ENCODE results near the gene SCAP.
"Not testable (repeated sequence)": the region's sequence is repeated elsewhere in the genome, so short reads cannot be mapped to it uniquely, and the experiment has no call there.

The SCAP gene

GRCh38 chr3:47476644-47477199 lies 981 bp upstream of the SCAP start:
- no peaks in the 10 kb centered on the region for H3K36me3 Mint-ChIP-seq (ENCODE audit: low read depth)
- peak overlapping the region; percentile 91 to 95 (median 92) for H3K4me3 Mint-ChIP-seq
- peak overlapping the region; percentile 79 to 91 (median 84) for H3K27ac Mint-ChIP-seq
- no peak for TF ChIP-seq CTCF (IDR thresholded peaks at IDR 0.05; ENCODE audit: unreplicated experiment in 3 of 3)
- peaks cover 18% of the 10 kb centered on the region for H3K4me1 Mint-ChIP-seq
- no peaks in the 10 kb centered on the region for H3K9me3 Mint-ChIP-seq
- H3K27me3 Mint-ChIP-seq (ENCODE audit: low read depth): peaks cover 4% of the 10 kb centered on the region

GRCh38 chr3:47476330-47476626 lies 537 bp upstream of the SCAP start:
- H3K4me1 Mint-ChIP-seq: peaks cover 14% of the 10 kb centered on the region
- no peak for TF ChIP-seq CTCF (IDR thresholded peaks at IDR 0.05; ENCODE audit: unreplicated experiment in 3 of 3)
- H3K4me3 Mint-ChIP-seq: peak overlapping the region; percentile 91 to 95 (median 92)
- H3K9me3 Mint-ChIP-seq: no peaks in the 10 kb centered on the region
- peak overlapping the region; percentile 79 to 91 (median 84) for H3K27ac Mint-ChIP-seq
- no peaks in the 10 kb centered on the region for H3K36me3 Mint-ChIP-seq (ENCODE audit: low read depth)
- H3K27me3 Mint-ChIP-seq (ENCODE audit: low read depth): peaks cover 4% of the 10 kb centered on the region

GRCh38 chr3:47475029-47475569 lies 642 bp downstream of the SCAP start:
- peak overlapping the region; percentile 55 to 89 (median 83) for H3K27ac Mint-ChIP-seq
- H3K9me3 Mint-ChIP-seq: no peaks in the 10 kb centered on the region
- H3K36me3 Mint-ChIP-seq (ENCODE audit: low read depth): peaks cover 8% of the 10 kb centered on the region
- peak overlapping the region; percentile 92 to 93 (median 93) for H3K4me3 Mint-ChIP-seq
- H3K27me3 Mint-ChIP-seq (ENCODE audit: low read depth): no peaks in the 10 kb centered on the region
- no peak for TF ChIP-seq CTCF (IDR thresholded peaks at IDR 0.05; ENCODE audit: unreplicated experiment in 3 of 3)
- peaks cover 14% of the 10 kb centered on the region for H3K4me1 Mint-ChIP-seq

DNA sequence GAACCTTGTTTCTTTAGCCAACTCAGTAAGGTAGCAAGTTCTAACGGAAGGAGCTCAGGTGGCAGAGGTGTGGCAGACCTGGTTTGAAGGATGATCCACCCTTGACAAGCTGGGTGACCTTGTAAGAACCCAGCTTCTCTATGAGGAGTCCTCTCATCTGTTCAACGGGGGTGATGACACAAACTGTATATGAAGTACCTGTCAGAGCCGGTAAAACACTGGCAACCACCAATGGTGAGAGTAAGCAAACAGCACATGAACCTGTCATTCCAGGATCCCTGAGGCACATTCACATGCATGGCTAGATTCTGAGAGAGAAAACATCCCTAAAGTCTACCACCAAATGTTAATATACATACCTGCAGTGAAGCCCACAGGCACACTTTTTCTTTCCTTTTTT lies 2.4 kb downstream of the SCAP start:
- Mint-ChIP-seq H3K27me3 (ENCODE audit: low read depth) (no peaks in the 10 kb centered on the region), H3K9me3 (peaks cover 2% of the 10 kb centered on the region), H3K4me3 (peak overlapping the region; percentile 79 to 84 (median 83)), H3K27ac (peak overlapping the region in 2 of 3 experiments; percentile 45 to 72), H3K4me1 (peaks cover 14% of the 10 kb centered on the region), H3K36me3 (ENCODE audit: low read depth) (peaks cover 20% of the 10 kb centered on the region)
- TF ChIP-seq CTCF (IDR thresholded peaks at IDR 0.05; ENCODE audit: unreplicated experiment in 3 of 3): no peak

DNA sequence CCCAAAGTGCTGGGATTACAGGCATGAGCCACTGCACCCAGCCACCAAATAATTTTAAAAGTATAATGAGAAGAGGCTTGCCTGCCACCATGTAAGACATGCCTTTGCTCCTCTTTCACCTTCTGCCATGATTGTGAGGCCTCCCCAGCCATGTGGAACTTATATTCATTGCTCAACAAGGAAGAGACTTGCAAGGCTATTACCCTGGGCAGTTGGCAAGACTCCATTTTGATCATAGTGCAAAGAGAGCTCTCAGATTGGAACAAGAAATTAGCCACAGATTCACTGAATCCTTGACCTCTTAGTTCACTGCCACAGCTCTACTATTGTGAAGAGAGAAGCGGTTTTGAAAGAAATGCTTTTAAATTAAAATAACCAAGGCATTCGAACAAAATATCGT lies 6.1 kb downstream of the SCAP start:
- Mint-ChIP-seq H3K27me3 (ENCODE audit: low read depth) (no peaks in the 10 kb centered on the region), H3K9me3 (peaks cover 19% of the 10 kb centered on the region), H3K36me3 (ENCODE audit: low read depth) (peaks cover 49% of the 10 kb centered on the region), H3K27ac (no peak overlapping the region), H3K4me1 (peaks cover 7% of the 10 kb centered on the region), H3K4me3 (no peak overlapping the region)
- no peak for TF ChIP-seq CTCF (IDR thresholded peaks at IDR 0.05; ENCODE audit: unreplicated experiment in 3 of 3)

- H3K36me3 Mint-ChIP-seq (ENCODE audit: low read depth): peaks cover 54% of the 10 kb centered on the region
- H3K4me3 Mint-ChIP-seq; H3K4me1 Mint-ChIP-seq; H3K27ac Mint-ChIP-seq; H3K27me3 Mint-ChIP-seq (ENCODE audit: low read depth): not testable (repeated sequence)
- peaks cover 20% of the 10 kb centered on the region for H3K9me3 Mint-ChIP-seq
Measured at GRCh38 chr3:47468315-47468714, 7.4 kb downstream of the SCAP start.
